ENCODE measurements around the gene STXBP6. TPM values are rescaled to one million over a fixed set of nuclear protein-coding genes. Genes with fewer than 3 reads are reported as not detected.
"Not testable (repeated sequence)": the region's sequence is repeated elsewhere in the genome, so short reads cannot be mapped to it uniquely, and the experiment has no call there.

Gene STXBP6
- total RNA-seq, 1 donor = not detected

DNA sequence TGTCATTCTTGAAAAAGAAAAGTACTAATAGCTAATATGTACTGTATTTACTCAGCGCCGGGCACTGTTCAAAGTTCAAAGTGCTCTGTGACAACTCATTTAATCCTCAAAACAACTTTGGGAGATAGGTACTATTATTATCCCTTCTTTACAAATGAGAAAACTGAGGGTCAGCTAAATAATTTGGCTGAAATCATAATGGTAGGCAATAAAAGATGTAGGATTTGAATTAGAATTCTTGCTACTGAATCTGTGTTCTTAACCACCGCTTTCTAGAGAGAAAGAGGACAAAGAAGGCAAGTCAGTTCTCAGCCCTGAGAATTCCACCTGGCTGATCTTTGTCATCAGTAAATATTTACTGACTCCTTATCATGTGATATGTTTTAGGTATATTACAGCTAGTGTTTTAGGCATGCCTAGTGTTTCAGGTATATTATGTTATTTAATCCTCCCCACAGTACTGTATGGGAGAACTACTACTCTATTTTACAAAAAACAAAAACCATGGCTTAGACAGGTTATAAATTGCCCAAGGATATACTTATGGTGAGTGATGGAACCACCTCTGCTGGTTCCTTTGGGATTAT lies 210.2 kb downstream of the STXBP6 start:
- no peaks in the 10 kb centered on the region for H3K27me3 ChIP-seq (ENCODE audit: insufficient read depth, low read length)
- H3K4me1 ChIP-seq (ENCODE audit: insufficient read depth, low read length) = no peaks in the 10 kb centered on the region
- H3K4me3 ChIP-seq (ENCODE audit: low read length) = no peak overlapping the region
- no peaks in the 10 kb centered on the region for H3K9me3 ChIP-seq (ENCODE audit: low read depth, low read length)

DNA sequence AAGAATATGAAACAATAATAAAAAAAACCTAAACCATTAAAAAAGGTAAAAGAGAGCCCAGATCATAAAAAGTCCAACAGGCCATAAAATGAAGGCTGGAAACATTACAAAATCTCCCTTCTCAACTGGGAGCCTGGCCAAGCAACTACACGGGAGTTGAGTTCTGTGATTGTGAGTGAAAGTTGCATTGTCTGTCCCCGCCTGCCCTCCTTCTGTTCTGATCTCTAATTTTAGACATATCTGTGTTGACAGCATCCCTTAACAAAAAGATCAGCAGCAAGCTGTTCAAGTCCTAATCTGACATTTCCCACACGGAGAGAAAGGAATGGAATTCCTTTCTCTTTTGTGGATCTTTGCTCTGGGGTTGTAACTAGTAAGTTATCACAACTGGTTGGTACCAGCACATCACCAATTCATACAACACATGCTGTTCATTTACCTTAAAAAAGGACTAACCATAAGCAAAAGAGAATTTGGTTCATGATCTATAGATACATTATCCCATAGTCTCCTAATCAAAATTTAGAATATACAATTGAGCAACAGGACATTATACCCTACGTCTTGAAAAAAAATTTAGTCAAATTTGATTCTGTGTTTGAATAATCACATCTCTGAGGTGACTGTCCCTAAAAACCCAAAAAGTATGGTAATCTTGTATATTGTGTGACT lies 210.9 kb downstream of the STXBP6 start:
- Histone ChIP-seq H3K4me3 (ENCODE audit: low read length) (no peak overlapping the region), H3K9me3 (ENCODE audit: low read depth, low read length) (no peaks in the 10 kb centered on the region), H3K27me3 (ENCODE audit: insufficient read depth, low read length) (no peaks in the 10 kb centered on the region), H3K4me1 (ENCODE audit: insufficient read depth, low read length) (no peaks in the 10 kb centered on the region)

DNA sequence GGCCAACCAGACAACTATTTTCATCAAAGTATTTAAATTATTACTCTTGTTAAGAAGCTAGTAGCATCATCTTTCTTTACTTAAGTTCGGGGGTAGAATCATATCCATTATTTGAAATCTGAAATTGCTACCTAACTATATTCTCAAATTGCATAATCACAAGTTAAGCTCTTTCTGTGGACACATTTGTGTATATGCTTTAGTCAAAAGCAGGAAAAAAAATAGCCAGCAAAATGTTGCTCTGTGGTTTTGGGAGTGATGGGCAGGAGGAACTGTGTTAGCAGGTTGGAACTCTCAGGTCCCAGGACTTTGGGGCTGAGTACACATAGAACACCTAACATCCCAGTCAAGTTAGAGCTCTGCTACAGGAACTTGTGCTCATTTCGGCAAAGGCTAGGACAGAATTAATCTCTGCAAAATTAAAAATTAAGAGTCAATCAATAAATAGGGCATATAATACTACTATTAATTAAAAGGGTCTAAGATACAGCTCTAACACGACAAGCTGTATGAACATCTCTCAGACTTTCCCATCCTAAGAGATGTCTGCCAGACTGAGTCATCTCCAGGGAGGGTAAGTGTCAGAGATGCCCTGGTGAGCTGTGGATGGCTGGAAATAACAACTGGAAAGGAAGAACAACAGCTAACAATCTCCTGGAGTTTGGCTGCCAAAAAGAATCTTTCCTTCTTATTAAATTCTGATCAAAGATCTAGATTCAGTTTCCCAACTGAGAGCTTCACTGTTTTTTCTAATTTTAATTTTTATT lies 212.5 kb downstream of the STXBP6 start:
- Histone ChIP-seq H3K4me1 (ENCODE audit: insufficient read depth, low read length) (no peaks in the 10 kb centered on the region), H3K27me3 (ENCODE audit: insufficient read depth, low read length) (no peaks in the 10 kb centered on the region), H3K4me3 (ENCODE audit: low read length) (no peak overlapping the region), H3K9me3 (ENCODE audit: low read depth, low read length) (no peaks in the 10 kb centered on the region)

DNA sequence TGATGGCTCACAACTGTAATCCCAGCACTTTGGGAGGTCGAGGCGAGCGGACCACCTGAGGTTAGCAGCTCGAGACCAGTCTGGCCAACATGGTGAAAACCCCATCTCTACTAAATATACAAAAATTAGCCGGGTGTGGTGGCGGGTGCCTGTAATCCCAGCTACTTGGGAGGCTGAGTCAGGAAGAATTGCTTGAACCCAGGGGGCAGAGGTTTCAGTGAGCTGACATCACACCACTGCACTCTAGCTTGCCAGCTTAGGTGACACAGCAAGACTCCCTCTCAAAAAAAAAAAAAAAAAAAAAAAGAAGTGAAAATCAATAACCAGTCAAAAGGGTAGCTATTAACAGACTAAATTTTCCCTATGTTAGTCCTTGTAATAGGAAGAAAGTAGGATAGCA lies 213.6 kb downstream of the STXBP6 start:
- H3K27me3 ChIP-seq (ENCODE audit: insufficient read depth, low read length); H3K4me3 ChIP-seq (ENCODE audit: low read length); H3K9me3 ChIP-seq (ENCODE audit: low read depth, low read length); H3K4me1 ChIP-seq (ENCODE audit: insufficient read depth, low read length): not testable (repeated sequence)

DNA sequence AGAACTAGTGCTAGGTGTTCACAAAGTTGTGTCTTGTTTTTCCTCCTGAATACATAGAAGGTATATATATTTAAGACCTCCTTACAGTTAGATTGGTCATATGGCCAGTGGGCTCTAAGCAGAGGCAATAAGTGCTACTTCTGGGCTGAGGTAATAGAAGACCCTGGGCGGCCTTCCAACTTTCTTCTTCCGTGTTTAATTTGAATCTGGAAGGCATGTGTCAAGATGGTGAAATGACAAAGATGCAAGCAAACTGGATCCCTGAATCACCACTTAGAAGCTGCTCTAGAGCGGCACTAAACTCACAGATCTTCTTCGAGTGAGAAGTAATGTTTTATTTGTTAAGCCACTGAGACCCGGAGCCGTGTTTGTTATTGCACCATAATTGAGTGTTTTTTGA lies 215.0 kb downstream of the STXBP6 start:
- no peaks in the 10 kb centered on the region for H3K27me3 ChIP-seq (ENCODE audit: insufficient read depth, low read length)
- no peak overlapping the region for H3K4me3 ChIP-seq (ENCODE audit: low read length)
- H3K9me3 ChIP-seq (ENCODE audit: low read depth, low read length) = no peaks in the 10 kb centered on the region
- no peaks in the 10 kb centered on the region for H3K4me1 ChIP-seq (ENCODE audit: insufficient read depth, low read length)

DNA sequence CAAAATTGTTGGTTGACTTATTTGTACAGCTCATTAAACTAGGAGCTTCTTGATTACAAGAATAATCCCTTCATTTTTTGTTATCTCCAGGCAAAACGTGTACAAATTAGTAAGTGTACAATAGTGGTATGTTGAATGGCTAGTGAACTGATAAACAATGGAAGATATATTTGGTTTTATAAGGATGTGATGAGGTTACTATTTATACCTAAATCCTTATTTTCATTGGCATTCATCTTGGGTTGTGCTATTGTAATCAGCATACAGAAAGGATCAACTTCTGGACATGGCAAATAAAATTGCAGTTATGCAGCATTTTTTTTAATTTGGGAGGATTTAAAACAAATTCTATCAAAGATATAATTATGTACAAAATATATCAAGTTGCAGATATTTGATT lies 216.6 kb downstream of the STXBP6 start:
- H3K9me3 ChIP-seq (ENCODE audit: low read depth, low read length) = no peaks in the 10 kb centered on the region
- no peaks in the 10 kb centered on the region for H3K4me1 ChIP-seq (ENCODE audit: insufficient read depth, low read length)
- no peak overlapping the region for H3K4me3 ChIP-seq (ENCODE audit: low read length)
- H3K27me3 ChIP-seq (ENCODE audit: insufficient read depth, low read length) = no peaks in the 10 kb centered on the region

DNA sequence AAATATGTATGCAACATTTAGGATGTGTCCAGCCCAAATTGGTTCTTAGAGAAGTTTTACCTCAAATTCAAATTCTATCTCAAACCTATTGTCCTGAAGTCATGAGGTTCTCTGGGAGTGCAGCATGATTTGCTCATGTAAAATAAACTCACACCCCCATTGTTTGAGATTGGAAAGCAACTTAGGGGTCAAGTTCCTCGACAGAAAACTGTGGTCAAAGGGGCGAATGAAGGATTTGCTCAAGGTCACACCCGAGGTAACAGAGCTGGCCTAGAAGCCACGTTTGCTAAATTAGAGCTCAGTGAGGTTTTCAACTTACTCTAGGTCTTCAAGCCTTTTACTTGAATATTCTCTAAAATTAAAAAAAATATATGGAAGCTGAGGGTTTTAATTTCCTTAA lies 218.3 kb downstream of the STXBP6 start:
- Histone ChIP-seq H3K4me3 (ENCODE audit: low read length) (no peak overlapping the region), H3K9me3 (ENCODE audit: low read depth, low read length) (no peaks in the 10 kb centered on the region), H3K4me1 (ENCODE audit: insufficient read depth, low read length) (no peaks in the 10 kb centered on the region), H3K27me3 (ENCODE audit: insufficient read depth, low read length) (no peaks in the 10 kb centered on the region)

DNA sequence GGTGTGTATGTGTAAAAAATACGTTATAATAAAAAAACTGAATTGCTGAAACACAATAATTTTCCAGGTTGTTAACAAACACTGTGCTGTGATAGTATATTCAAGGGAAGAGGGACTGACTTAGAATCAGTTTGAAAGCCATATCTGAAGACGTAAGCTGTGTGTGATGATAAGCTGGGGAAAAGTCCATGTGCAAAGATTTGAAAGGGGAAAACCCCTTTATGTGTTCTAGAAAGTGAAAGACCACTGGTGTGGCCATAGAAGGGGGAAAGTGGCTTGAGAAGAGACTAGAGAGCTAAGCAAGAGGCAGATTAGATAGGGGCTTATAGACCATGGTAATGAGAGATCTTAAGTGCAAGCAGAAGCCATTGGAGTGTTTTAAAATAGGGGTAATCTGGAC lies 220.1 kb downstream of the STXBP6 start:
- Histone ChIP-seq H3K4me3 (ENCODE audit: low read length) (no peak overlapping the region), H3K4me1 (ENCODE audit: insufficient read depth, low read length) (no peaks in the 10 kb centered on the region), H3K9me3 (ENCODE audit: low read depth, low read length) (no peaks in the 10 kb centered on the region), H3K27me3 (ENCODE audit: insufficient read depth, low read length) (no peaks in the 10 kb centered on the region)

DNA sequence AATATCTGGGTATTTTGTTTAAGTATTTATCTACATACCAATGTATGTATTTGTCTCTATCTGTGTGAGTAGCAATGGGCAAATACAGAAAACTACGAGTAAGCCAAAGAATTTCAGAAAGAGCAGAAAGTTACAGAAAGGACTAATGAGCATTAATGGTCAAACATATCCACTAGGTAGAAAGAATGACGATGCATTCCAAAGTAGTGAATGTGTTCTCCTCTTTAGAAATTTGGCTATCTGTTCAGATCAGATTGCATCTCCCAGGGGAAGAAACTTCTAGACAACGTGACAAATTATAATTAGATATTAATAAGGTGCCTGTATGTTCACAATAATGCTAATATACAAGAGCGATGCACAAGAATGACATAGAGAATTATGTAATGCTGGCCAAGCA lies 221.5 kb downstream of the STXBP6 start:
- Histone ChIP-seq H3K27me3 (ENCODE audit: insufficient read depth, low read length) (no peaks in the 10 kb centered on the region), H3K4me3 (ENCODE audit: low read length) (no peak overlapping the region), H3K4me1 (ENCODE audit: insufficient read depth, low read length) (no peaks in the 10 kb centered on the region), H3K9me3 (ENCODE audit: low read depth, low read length) (no peaks in the 10 kb centered on the region)

DNA sequence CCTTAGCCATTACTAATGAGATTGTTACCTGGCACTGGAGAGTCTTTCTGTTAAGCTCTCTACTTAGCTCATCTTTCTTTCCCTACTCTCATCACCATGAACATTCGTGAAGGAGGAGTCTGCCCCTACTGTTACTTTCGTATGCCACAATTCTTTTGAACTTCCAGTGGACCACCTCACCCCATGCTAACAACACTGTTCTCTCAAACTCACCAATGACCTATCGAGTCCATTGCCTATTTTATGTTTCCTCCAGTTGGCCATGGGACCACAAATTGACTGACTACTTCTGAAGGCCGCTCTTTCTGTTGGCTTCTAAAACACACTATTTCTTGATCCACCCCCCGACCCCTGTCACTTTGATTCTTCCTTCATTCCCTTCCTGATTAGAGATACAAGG lies 223.6 kb downstream of the STXBP6 start:
- no peaks in the 10 kb centered on the region for H3K4me1 ChIP-seq (ENCODE audit: insufficient read depth, low read length)
- H3K27me3 ChIP-seq (ENCODE audit: insufficient read depth, low read length) = peaks cover 2% of the 10 kb centered on the region
- no peak overlapping the region for H3K4me3 ChIP-seq (ENCODE audit: low read length)

DNA sequence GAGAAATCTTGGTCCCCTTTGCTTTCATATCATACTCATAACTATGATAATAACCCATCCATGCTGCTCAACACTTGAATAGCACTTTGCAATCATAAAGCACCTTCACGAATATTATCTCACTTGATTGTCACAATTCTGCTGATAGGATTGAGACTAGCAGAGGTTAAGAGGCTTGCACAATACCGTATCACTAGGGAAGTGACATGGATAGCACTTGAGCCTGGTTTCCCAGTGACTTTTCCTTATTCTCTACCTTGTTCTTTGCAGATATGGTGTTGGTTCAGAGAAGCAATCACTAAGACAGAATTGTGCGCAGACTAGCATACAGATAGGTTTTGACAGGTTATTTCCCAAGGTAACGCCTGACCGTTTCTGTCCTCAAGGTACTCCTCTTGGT lies 229.3 kb downstream of the STXBP6 start:
- Histone ChIP-seq H3K9me3 (ENCODE audit: low read depth, low read length) (no peaks in the 10 kb centered on the region), H3K27me3 (ENCODE audit: insufficient read depth, low read length) (peaks cover 2% of the 10 kb centered on the region), H3K4me1 (ENCODE audit: insufficient read depth, low read length) (no peaks in the 10 kb centered on the region), H3K4me3 (ENCODE audit: low read length) (no peak overlapping the region)

More for the DNA sequence above, 223.6 kb downstream of the STXBP6 start:
- no peaks in the 10 kb centered on the region for H3K9me3 ChIP-seq (ENCODE audit: low read depth, low read length)

DNA sequence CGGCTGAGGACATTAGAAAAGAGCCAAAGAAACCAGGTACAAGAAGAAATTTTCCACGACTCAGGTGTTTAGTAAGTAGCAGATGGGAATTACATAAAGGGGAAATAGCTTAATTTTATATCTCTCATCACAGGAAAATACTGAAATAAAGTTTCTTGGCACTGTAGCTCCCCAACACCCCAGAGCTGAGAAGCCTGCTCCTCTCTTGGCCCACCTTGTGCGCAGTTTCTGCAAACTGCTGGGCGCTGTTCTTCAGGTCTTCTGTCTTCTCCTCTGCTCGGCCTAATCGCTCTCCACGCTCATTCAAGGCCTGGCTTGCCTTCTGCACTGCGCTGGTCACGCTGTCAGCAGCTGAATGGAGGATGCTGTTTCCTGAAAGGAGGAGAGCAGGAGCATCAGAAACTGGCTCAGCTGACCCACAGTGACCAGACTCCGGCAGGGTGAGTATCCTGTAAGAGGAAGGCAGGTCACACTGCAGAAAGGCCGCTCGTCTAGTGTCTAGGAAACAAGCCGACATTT lies 231.1 kb downstream of the STXBP6 start:
- Histone ChIP-seq H3K9me3 (ENCODE audit: low read depth, low read length) (no peaks in the 10 kb centered on the region), H3K4me3 (ENCODE audit: low read length) (no peak overlapping the region), H3K4me1 (ENCODE audit: insufficient read depth, low read length) (no peaks in the 10 kb centered on the region), H3K27me3 (ENCODE audit: insufficient read depth, low read length) (peaks cover 2% of the 10 kb centered on the region)

DNA sequence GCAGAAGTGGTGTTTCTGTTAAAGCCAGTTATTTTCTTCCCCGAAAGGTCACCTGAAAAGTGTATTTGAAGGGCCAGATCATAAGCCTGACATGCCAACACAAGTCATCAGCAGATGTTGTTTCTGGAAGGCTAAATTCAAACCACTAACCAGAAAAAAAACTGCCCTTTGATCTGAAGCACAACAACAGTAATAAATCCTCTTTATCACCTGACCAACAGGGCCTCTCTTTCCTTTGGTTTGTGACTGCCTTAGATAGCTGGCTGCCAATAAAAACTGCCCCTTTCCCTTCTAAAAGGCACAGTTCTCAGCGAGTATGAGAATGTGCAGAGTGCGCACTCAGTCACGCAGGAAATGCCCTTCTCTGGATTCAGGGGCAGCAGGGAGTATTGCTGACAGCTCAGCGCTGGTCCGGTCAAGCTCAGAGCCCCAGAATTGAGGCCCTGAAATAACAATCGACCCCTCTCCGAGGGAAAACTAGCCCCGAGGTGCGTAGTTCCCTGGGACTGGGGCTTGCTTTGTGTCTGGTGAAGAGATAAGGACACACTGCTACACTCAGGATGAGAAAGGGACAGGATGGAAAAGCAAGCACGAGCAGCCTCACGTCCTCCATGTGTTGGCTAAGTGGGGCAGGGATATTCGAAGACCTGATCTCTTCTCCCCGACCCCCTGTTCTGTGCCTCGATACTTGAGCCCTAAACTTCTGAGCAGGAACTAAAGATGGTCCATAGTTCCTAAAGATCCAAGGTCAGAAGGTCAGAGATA lies 231.7 kb downstream of the STXBP6 start:
- no peaks in the 10 kb centered on the region for H3K9me3 ChIP-seq (ENCODE audit: low read depth, low read length)
- peaks cover 2% of the 10 kb centered on the region for H3K27me3 ChIP-seq (ENCODE audit: insufficient read depth, low read length)
- H3K4me3 ChIP-seq (ENCODE audit: low read length) = no peak overlapping the region
- H3K4me1 ChIP-seq (ENCODE audit: insufficient read depth, low read length) = no peaks in the 10 kb centered on the region

DNA sequence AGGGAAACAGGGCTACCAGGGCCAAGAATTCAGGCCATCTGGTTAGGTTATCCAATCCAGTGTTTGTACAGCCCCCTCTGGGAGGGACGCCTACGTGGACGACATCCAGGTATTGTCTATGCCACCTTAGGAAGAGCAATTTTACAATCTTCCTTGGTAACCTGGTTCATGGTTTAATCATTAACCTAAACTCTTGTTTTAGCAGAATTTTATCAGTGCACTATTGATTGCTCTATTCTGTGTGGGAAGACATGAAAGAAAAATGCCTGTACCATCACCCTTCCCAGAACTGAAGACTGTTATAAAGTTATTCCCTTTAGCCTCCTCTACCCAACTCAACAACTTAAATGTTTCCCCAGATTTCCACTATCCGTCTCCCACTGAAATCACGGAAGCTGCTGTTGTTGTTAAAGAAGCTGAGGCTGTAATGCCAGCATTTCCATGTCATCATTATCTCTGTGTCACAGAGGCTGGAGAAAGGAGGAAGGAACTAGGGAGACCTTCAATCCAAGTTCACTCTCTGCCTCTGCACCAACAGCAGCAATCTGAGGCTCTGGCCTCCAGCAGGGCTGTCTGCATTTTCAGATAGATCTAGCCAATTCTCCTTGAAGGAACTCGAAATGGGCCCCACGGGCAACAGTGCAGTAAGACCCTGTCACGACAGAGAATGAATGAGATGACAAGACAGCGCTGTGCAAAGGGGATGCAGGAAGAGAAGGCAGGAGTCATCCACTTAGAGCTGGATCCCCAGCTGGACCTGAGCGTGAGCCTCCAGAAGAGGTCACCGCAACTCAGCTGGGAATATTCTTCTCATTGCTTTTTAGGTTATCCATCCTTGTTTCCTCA lies 232.5 kb downstream of the STXBP6 start:
- H3K9me3 ChIP-seq (ENCODE audit: low read depth, low read length) = no peaks in the 10 kb centered on the region
- H3K27me3 ChIP-seq (ENCODE audit: insufficient read depth, low read length) = peaks cover 2% of the 10 kb centered on the region
- no peaks in the 10 kb centered on the region for H3K4me1 ChIP-seq (ENCODE audit: insufficient read depth, low read length)
- H3K4me3 ChIP-seq (ENCODE audit: low read length) = no peak overlapping the region
